Stromal cell of bone marrow (primary cell): ENCODE measurements around the gene KMT2B.
"Not testable (repeated sequence)": the region's sequence is repeated elsewhere in the genome, so short reads cannot be mapped to it uniquely, and the experiment has no call there.

Source experiments
- DNase-seq: peaks from one replicate; pipeline ENCODE4 v3.0.0-alpha.2; 2012; ENCODE audit warnings: low read depth

The KMT2B gene

DNA sequence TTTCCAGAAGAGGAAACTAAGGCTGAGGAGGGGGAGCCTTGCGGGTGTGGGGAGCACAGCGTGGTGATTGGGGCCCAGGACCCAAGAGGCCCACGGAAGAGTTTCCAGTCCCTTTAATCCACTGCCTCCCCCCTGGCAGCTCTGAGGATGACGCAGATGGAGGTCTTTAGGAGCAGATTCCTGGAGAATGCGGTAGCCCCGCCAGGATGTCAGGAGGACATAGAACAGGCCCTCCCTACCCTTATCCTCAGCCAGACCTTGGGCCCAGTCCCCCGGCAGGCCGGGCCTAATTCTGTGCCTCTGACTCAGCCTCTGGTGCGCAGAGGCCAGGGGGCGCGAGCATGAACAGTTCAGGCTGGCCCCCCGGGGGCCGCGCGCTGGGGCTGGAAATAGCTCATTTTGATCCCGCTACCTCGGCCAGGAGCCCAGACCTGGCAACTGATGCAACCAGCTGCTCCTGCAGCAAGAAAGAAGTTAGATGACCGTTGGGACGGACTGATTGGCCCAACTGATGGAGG is 39.5 kb downstream of the KMT2B start:
- peak; percentile 91 for DNase-seq

DNA sequence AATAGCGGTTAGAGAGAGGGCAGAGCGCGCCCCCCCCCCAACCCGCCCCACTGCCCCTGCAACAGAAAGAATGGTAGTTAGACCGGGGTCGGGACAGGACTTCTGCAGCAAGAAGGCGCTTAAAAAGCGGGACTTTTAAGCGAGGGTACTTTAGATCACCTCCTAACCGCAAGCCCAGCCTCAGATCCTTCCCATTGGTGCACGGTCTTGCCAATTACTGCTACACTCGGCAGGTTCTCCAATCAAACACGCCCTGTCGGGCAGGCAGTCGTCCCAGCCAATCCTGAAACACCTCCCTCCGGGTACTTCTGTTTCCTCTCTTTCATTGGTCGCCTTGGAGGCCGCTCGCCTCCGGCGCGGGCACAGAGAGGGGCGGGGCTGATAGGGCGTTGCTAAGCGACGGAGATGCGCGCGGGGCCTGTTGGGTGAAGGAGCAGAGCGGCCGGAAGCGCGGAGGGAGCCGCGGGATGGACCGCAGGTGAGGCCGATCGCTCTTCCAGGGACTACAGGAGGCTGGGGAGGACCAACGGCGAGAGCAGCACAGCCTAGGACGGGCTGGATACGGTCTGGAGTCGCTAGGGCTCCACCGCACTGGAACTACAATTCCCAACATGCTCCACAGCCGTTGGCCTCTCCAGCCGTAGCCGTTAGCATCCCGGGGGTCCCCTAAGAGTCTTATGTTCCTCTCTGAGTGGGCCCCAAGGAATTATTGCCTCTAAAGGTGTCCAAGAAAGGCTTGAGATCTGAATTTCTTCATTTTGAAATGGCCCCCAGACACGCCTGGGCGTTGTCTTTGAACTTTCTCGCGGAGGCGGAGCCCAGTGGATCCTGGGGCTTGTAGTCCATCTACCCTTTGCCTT is 40.2 kb downstream of the KMT2B start, which contains the start of gene PROSER3:
TSS of gene PROSER3 (plus strand) at position 428 of the 860 bp plus-strand sequence. CDS start at position 468, 40 bp downstream.
- peak; percentile 99 for DNase-seq

DNA sequence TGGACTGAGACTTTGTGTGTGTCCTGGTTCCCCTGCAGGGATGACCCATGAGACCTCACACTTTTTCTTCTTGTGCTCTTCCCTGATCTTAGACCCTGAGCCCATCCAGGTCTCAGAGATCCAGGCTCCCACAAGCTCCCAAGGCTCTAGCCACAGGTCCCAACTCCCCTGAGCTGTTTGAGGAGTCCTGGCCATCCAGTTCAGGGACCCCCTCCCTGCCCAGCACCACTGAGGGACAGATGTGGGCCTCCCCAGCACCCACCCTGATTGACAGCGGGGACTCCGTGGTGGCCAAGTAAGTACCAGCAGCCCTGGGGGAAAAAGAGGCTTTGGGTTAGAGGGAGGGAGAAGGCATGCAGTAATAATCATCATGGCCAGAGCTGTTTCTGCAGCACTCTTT is 41.9 kb downstream of the KMT2B start:
- DNase-seq, result no peak

DNA sequence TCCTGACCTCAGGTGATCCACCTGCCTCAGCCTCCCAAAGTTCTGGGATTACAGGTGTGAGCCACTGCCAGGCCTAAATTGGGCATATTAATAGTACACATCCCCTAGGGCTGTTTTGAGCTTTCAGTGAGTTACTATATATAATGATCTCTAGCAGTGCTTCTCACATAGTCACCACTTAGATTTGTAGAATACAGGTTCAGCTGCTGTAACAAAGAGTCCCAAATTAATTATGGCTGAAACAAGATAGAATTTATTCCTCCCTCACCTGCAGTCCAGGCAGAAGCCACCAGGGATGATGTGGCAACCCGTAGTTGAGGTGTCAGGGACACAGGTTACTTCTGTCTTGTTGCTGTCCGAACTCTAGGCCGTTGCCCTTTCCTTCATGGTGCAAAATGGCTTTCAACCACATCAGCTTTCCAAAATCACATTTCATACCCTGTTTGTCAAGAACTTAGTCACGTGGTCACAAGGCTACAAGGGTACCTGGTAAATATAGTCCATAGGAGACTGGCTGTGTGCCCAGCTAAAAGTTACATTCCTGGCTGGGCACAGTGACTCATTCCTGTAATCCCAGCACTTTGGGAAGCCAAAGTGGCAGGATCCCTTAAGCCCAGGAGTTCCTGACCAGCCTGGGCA is 43.0 kb downstream of the KMT2B start:
- DNase-seq, result no peak

DNA sequence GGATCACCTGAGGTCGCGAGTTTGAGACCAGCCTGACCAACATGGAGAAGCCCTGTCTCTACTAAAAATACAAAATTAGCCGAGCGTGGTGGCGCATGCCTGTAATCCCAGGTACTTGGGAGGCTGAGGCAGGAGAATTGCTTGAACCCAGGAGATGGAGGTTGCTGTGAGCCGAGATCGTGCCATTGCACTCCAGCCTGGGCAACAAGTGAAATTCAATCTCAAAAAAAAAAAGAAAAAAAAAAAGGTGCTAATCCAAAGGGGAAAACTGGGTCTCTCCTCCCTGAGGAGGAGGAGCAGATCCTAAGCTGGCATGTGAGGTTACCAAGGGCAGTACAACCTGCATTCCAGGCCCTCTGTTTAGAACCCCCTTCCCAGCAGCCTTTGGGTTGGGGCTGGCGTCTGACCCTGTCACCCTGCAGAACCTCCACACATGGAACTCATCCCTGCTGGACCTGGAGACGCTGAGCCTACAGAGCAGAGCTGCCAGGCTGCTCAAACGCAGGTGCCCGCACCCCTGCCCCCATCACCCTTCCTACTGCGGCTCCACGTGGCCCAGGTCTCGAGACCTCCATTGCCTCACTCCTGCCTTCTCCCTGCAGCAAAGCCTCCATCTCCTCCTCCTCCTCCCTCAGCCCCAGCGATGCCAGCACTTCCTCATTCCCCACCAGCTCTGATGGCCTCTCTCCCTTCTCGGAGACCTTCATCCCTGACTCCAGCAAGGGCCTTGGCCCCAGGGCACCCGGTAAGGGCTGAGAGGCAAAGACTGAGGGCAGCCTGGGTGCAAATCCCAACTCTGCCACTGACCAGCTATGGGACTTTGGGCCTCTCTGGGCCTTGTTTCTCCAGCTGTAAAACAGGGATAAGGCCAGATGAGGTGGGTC is 46.9 kb downstream of the KMT2B start:
- no peak for DNase-seq

DNA sequence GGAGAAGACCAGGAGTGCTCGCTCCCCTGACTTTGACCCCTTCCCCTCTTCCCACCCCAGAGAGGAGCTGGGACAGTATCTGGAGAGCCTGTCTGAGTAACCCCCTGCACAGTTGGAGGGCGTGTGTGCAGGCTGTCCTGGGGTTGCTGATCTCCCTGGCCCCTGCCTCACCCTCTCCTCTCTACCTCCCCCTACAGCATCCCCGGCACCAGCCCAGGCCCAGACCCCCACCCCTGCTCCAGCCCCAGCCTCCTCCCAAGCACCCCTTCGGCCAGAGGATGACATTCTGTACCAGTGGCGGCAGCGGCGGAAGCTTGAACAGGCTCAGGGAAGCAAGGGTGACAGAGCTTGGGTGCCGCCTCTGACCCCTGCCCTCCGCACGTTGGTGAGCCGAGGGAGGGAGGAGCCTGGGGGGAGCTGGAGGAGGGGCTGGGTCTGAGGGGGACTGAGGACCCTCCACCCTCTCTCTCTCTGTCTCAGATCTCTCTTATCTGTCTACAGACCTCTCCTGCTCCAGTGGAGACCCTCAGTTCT is 48.8 kb downstream of the KMT2B start:
- no peak for DNase-seq

DNA sequence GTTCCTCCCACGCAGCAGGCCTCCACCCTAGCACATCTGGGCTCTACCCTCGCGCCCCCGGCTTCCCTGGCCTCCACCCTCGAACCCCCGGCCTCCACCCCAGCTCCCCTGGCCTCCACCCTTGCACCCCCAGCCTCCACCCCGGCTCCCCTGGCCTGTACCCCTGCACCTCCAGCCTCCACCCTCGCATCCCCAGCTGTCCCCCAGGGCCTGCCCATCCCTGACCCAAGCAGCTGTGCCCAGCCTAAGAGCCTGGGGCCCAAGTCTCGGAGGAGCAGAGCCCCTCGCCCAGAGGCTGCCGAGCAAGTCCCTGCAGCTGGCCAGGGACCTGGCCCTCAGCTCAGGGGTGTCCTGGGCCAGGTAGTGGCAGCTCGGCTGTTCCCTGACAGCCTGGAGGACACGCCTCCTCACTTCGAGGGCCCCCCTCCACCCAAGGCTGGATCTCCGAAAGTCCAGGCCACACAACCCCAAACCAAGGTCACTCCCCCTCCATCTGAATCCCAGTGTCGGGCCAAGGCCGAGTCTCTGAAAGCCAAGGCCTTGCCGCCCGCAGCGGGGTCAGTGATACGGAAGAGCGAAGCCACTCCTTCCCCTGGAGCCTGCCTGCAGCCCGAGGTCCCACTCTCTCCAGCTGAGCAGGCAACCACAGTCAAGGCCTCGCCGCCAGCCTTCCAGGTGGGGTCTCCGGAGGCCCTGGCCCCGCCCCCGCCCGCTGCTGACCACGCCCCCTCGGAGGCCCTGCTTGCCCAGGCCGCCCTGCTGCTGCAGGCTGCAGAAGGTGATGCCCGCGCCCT is 49.7 kb downstream of the KMT2B start:
- DNase-seq, result no peak

DNA sequence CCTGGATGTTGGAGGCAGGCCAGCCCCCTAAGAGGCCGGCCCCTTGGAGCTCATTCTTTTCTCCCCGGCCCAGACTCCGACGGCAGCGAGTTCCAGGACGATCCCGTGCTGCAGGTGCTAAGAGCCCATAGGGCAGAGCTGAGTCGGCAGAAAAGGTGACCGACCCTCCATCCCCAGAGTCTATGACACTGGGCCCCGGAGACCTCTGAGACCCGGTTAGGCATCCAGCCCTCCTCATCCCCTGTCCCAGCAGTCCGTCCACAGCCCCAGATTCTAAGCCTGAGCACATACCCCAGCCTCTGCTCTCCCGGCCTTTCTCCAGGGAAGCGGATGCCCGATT is 50.2 kb downstream of the KMT2B start:
- DNase-seq, result no peak

DNA sequence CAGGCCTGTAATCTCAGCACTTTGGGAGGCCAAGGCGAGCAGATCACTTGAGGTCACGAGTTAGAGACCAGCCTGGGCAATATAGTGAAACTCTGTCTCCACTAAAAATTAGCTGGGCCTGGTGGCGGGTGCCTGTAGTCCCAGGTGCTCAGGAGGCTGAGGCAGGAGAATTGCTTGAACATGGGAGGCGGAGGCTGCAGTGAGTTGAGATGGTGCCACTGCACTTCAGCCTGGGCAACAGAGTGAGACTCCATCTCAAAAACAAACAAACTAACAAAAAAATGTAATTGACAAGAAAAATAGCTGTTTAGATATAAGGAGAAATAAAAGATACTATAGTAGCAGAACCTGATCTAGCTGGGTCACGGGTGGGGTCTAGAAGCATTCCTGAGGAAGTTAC is 54.6 kb downstream of the KMT2B start:
- DNase-seq, result not testable (repeated sequence)

DNA sequence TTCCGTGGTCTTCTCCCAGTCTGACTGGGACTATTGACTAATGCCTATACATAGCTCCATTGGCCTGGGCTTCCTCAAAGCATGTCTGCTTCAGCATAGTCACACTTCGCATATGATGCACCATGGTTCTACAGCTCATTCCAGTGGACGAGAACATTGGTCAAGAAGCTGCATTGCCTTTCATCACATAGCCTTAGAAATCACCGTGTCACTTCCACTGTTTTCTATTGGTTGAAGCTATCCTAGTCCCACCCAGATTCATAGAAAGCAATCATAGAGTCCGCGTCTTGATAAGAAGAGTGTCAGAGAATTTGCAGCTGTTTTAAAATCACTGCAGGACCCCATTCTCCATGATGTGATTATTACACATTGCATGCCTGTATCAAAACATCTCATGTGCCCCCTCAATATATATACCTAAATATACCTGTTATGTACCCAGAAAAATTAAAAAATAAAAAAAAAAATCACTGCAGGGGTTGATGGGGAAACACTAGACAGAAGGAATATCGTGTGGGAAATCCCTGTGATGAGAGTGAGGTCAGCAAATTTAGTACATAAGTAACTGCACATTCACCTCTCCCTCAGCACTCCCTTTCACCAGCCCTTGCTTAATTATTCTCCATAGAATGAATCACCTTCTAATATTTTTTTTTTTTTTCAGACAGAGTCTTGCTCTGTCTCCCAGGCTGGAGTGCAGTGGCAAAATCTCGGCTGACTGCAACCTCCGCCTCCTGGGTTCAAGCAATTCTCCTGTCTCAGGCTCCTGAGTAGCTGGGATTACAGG is 55.4 kb downstream of the KMT2B start:
- no peak for DNase-seq

DNA sequence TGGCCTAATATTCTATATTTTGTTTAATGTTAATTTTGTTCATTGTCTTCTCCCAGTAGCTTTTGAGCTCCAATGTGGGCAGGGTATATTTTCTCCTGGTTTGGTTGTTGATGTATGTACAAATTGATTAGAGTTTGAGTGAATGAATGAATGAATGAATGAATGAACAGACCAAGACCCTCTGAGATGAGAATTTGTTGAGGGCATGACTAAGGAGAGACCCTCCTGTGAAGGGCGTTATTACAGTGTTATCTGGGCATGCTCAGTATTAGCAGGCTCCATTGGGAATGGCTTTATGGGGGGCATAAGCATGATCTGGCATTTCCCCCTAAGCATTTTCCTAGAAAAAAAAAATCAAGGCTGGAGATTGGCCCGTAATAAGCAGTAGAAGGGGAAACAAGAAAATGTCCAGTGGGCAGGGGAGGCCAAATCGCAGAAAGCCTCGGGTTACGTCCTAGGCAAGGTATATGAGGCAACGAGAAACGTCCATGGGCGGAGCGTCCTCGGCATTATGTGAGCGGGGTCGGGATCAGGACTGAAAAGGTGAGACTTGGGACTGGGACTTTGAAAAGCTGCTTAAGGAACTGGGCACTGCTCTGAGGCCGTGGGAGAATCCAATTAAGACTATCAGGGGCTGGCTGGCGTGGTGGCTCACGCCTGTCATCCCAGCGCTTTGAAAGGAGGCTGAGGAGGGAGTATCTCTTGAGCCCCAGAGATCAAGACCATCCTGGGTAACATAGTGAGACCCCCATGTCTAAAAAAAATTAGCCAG is 56.7 kb downstream of the KMT2B start:
- DNase-seq, result no peak

DNA sequence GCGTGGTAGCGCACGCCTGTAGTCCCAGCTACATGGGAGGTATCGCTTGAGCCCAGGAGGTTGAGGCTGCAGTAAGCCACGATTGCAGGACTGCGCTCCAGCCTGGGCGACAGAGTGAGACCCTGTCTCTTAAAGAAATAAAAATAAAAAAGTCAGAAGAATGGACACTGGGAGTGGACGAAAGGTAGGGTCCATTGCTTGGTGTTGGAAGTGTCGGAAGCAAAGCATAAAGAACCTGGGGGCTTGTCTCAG is 57.2 kb downstream of the KMT2B start:
- DNase-seq, result no peak

DNA sequence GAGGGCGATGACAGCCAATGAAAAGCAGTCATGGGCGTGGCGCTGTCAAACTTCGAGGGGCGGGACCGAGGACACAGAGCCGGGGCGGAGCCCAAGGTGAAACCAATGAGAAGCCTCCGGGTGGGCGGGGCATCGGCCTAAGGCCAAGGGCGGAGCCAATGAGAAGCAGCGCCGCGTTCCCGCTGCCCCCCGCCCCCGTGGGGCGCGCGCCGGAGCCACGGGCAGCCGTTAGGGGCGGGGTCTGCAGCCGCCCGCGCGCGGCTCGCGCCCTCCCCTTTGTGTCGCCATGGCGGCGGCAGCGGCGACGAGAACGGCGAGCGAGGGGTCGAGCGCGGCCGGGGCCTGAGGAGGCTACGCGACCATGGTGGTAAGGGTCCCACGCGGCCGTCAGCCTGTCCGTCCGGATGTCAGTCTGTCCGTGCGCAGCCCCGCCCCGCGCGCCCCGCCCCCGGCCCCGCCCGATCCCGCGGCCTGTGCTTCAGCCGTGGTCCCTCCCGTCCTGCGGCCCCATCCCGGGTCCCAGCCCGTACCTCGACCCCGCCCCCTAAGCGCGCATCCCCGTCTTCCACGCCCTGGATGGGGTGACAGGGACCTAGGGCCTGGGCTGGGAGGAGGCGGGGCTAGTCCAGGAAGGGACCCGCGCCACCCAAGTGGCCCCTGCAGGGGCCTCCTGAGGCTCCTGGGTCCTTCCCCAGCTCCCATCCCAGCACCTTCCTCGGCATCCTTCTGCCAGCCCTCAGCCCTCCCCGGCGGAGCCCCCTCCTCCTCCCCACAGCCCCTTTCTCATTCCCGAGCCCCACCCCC is 57.7 kb downstream of the KMT2B start, which contains the start of gene ARHGAP33:
TSS of gene ARHGAP33 (plus strand) at position 267 of the 804 bp plus-strand sequence. CDS start at position 362, 95 bp downstream.
- peak; percentile 93 for DNase-seq

DNA sequence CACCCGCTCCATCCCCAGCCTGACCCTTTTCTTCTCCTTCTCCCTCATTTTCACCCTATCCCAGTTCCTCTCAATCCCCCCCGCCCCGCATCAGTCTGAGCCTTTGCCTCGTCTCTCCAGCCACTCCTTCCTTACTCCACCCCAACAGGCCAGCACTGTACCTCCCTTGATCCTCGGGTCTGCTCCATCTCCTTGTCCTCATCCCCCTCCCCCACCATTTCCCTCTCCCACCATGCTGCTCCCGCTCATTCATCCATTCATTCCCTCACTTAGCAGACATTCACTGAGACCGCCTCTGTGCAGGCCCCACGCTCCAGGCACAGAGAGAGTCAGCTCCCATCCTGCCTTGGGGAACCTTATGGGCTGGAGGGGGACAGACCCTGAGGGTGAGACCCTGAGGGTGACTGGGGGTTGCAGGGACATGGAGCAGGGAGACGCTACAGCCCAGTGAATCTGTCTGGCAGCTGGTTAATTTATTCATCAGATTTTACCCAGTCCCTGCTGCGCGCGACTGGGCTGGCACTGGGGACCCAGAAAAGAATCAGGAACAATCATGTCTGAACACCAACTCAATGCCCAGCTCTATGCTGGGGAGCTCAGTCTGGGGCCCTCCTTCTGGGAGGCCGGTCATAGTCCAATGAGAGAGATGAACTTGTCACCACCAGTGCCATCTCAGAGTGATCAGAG is 58.4 kb downstream of the KMT2B start:
- DNase-seq, result no peak

DNA sequence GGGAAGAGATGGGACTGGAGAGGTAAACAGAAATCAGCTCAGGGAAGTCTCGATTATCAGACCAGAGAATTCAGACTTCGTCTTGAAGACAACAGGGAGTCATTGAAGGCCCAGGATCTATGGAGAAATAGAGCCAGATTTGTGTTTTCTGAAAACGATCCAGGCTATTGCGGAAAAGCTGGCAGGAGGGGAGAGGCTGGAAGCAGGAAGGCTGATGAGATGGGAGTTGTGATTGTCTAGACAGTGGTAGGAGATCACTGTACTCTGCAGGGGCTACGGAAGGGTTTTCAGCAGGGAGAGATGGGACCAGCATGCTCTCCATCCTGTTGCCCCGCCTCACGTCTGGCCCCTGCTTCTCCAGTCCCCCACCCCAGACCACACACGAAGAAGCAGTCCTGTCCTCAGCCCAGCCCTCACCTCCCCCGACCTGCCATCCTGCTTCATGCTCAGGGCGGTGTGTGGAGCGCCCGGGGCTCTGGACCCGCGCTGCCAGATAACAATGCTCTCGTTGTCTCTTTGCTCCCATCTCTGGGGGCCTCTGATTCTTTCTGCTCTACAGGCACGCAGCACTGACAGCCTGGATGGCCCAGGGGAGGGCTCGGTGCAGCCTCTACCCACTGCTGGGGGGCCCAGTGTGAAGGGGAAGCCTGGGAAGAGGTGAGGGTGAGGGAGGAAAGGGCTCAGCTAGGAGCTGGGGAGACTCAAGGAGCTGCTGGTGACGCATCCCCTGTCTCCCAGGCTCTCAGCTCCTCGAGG is 59.5 kb downstream of the KMT2B start:
- no peak for DNase-seq

DNA sequence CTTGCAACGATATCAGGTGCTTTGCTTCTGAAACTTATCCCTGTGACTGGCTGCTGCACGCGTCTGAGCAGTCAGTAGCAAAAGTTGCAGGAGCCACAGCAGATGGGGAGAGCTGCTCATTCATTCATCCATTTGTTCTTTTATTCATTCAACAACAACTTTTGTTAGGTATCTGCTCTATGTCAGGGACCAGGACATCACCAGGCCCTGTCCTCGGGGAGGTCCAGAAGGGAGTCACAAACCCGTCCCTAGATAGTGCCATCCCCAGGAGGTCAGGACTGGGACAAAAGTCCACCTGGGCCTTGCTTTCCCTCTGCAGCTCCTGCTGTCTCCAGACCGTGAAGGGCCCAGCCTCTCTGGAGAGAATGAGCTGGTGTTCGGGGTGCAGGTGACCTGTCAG is 60.2 kb downstream of the KMT2B start:
- no peak for DNase-seq

DNA sequence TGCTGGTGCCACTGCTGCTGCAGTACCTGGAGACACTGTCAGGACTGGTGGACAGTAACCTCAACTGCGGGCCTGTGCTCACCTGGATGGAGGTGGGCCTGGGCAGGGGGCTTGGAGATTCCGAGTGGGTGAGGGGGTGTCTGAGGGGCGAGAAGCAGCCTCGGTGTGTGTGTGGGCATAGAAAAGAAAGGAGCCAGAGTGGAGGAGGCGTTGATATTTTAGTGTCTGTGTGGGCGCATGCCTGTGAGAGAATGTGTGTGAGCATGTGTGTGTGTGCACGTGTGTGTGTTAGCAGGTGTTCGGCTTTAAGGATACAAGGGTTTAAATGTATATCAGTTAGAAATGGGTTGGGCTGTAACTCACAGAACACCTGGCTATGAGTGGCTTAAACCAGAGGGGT is 61.2 kb downstream of the KMT2B start:
- DNase-seq, result no peak

DNA sequence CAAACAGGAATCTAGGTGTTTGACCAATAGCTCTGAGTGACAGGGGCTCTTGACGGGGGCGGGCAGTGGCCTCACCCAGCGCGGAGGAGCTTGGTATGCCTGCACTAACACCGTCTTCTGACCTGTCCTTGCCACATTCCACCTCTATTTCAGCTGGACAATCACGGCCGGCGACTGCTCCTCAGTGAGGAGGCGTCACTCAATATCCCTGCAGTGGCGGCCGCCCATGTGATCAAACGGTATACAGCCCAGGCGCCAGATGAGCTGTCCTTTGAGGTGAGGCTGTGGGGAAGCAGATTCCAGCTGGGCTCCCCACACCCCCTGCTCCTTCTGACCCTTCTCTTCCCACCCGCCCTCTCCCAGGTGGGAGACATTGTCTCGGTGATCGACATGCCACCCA is 62.3 kb downstream of the KMT2B start:
- DNase-seq, result no peak
